Activated CD8-positive, alpha-beta T cell treated with anti-CD3 and anti-CD28 coated beads, Interleukin-2, amount 10 ng/mL, durations not matched to agents 7 days and 5 days (primary cell): ENCODE measurements around the gene TGM2. TPM values are rescaled to one million over a fixed set of nuclear protein-coding genes. Genes with fewer than 3 reads are reported as not detected.

ENCODE experiments used
- ATAC-seq: fragments of 150-1000 bp; cut with Tn5 transposase; one replicate; pipeline ENCODE4 v1.10.0; 2021; ENCODE audit warnings: moderate library complexity
- CTCF ChIA-PET: fragments of 350-600 bp; sonication (Branson Sonifier 250); formaldehyde crosslinking; loops from one replicate; lab custom pipeline; 2021; ENCODE audit warnings: antibody characterized with exemption; lab: Charles Lee
- POLR2A ChIA-PET: fragments of 350-600 bp; sonication (Branson Sonifier 250); formaldehyde crosslinking; loops from one replicate; lab custom pipeline; 2021; ENCODE audit warnings: antibody characterized with exemption; lab: Charles Lee
- DNase-seq: peaks from one replicate; pipeline ENCODE4 v3.0.0-alpha.2; 2020
- H3K27ac Mint-ChIP-seq: one replicate; pipeline ENCODE4 v1.8.0; 2021; ENCODE audit warnings: mild to moderate bottlenecking, mixed read lengths
- H3K27me3 Mint-ChIP-seq: one replicate; pipeline ENCODE4 v1.8.0; 2021; ENCODE audit warnings: low read depth, mixed read lengths
- H3K36me3 Mint-ChIP-seq: one replicate; pipeline ENCODE4 v1.8.0; 2021; ENCODE audit warnings: low read depth, mixed read lengths
- H3K4me1 Mint-ChIP-seq: one replicate; pipeline ENCODE4 v1.8.0; 2021; ENCODE audit warnings: low read depth, mixed read lengths
- H3K4me3 Mint-ChIP-seq: one replicate; pipeline ENCODE4 v1.8.0; 2021; ENCODE audit warnings: mild to moderate bottlenecking, mixed read lengths
- H3K9me3 Mint-ChIP-seq: one replicate; pipeline ENCODE4 v1.8.0; 2022; ENCODE audit warnings: mixed read lengths; ENCODE audit not compliant: insufficient read depth
- total RNA-seq, 2 experiments: library from RNA; stranded (reverse); gene quantifications; one replicate each; pipeline ENCODE4 v1.2.3, GENCODE V29; 2021

The TGM2 gene
- under 1 TPM; 0.31 to 0.34 TPM for total RNA-seq

DNA sequence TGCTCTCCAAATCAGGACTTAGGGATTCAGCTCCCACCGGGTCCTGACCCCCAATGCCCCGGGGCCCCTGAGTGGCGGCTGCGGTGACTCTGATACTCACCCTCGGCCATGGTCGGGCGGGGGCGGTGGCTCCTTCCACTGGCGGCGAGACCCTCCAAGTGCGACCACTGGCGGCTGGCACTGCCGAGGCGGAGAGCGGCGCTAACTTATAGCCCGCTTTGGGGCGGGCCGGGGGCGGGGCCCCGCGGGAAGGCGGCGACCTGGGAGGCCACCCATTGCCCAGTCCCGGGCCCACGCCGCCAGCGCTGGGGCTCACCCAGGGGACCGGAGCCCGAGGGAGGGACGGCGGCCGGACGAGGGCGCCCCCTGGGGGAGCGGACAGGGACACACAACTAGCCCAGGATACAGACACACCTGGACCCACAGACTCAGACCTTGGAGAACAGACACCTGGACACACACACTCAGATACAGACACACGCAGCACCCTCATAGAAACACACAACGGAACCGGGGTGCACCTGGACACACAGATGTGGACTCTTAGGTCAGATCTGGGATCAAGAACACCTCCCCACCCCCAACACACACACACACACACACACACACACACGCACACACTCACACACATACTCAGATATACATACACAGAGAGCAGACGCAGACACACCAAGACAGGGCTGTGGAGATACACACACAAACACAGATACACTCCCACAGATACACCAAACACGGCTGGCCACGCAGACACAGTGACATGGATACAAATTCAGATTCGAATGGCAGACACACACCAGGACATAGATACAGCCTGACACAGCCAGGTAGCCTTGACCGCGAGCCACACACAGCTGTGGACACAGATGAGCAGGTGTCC, at the start of gene TGM2:
TGM2 (minus strand) TSS at position 182 of the 877 bp plus-strand sequence; CDS start at position 110, 72 bp downstream.
- DNase-seq, result peak; percentile 50
- Mint-ChIP-seq H3K27me3 (peaks cover 13% of the 10 kb centered on the region), H3K36me3 (no peaks in the 10 kb centered on the region), H3K4me3 (no peak within 1 kb of the TSS), H3K9me3 (no peaks in the 10 kb centered on the region), H3K27ac (no peak within 1 kb of the TSS), H3K4me1 (peaks cover 38% of the 10 kb centered on the region)
- POLR2A ChIA-PET, result no interaction called here
- ATAC-seq, result peak; percentile 83
- CTCF ChIA-PET, result interaction anchor here (0.6 to 3.8 kb wide), 6 partner anchors 58 to 108 kb away, joined by 3 to 17 read pairs (median 8); no protein-coding TSS in a partner anchor

- no peak for ATAC-seq
- H3K4me3 Mint-ChIP-seq, result no peak overlapping the region
These were observed 49.5 kb upstream of the TGM2 start for GRCh38 chr20:38214256-38215193.

GRCh38 chr20:38213607-38213940, 48.5 kb upstream of the TGM2 start:
- CTCF ChIA-PET, result interaction anchor here (2.8 kb wide), 1 partner anchor 7 kb away, joined by 12 read pairs; no protein-coding TSS in a partner anchor
- H3K4me3 Mint-ChIP-seq, result no peak overlapping the region
- H3K4me1 Mint-ChIP-seq, result no peaks in the 10 kb centered on the region
- H3K27ac Mint-ChIP-seq, result no peak overlapping the region
- ATAC-seq (no peak), DNase-seq (no peak)
- peaks cover 1% of the 10 kb centered on the region for H3K27me3 Mint-ChIP-seq
- POLR2A ChIA-PET, result no interaction called here
- no peaks in the 10 kb centered on the region for H3K9me3 Mint-ChIP-seq
- no peaks in the 10 kb centered on the region for H3K36me3 Mint-ChIP-seq

More at GRCh38 chr20:38214256-38215193, 49.5 kb upstream of the TGM2 start:
- Mint-ChIP-seq H3K4me1 (no peaks in the 10 kb centered on the region), H3K27me3 (no peaks in the 10 kb centered on the region), H3K36me3 (no peaks in the 10 kb centered on the region), H3K27ac (no peak overlapping the region), H3K9me3 (no peaks in the 10 kb centered on the region)
- ChIA-PET CTCF (interaction anchor here (1.0 to 1.1 kb wide), 2 partner anchors 10 to 157 kb away, joined by 3 to 4 read pairs; no protein-coding TSS in a partner anchor), POLR2A (no interaction called here)
- DNase-seq, result no peak

DNA sequence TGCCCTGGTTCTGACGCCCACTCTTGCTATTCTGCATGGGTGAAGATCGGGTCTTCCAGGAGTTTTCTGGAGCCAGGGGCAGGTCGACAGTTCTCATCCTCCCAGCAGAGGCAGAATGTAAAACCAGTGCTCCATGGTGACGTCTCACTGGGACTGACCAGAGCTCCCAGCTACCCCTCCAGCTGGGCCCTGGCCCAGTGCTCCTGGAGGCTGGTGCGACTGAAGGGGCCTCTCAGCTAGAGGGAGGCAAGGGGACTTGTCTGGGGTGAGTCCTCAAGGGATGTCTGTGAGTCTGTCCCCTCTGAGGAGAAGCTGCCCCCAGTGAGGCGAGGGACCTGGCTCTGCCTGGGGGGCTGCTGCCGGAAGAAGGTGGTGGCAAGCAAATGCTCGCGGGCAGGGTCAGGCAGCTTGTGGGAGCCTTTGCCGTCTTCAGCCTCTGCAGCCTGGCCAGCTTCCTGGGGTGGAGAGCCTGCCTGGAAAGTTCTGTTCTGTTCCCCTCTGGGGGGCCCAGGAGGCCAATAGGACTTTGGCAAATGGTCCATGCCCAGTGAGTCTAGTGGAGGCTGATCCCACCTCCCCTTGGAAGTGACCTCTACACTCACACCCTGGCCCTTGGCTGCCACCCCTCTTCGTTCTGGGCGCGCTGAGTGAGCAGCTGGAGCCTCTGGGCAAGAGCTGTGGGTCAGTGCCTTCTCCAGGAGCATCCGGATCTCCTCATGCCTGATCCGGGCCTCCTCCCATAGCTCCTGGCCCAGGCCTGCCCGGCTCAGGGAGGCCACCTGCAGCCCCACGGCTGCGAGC, 47.9 kb upstream of the TGM2 start:
- ChIA-PET CTCF (interaction anchor here (2.8 kb wide), 1 partner anchor 8 kb away, joined by 12 read pairs; no protein-coding TSS in a partner anchor), POLR2A (no interaction called here)
- no peak overlapping the region for H3K27ac Mint-ChIP-seq
- H3K9me3 Mint-ChIP-seq, result no peaks in the 10 kb centered on the region
- peaks cover 5% of the 10 kb centered on the region for H3K27me3 Mint-ChIP-seq
- no peak for DNase-seq
- H3K4me3 Mint-ChIP-seq, result no peak overlapping the region
- no peak for ATAC-seq
- no peaks in the 10 kb centered on the region for H3K4me1 Mint-ChIP-seq
- no peaks in the 10 kb centered on the region for H3K36me3 Mint-ChIP-seq

DNA sequence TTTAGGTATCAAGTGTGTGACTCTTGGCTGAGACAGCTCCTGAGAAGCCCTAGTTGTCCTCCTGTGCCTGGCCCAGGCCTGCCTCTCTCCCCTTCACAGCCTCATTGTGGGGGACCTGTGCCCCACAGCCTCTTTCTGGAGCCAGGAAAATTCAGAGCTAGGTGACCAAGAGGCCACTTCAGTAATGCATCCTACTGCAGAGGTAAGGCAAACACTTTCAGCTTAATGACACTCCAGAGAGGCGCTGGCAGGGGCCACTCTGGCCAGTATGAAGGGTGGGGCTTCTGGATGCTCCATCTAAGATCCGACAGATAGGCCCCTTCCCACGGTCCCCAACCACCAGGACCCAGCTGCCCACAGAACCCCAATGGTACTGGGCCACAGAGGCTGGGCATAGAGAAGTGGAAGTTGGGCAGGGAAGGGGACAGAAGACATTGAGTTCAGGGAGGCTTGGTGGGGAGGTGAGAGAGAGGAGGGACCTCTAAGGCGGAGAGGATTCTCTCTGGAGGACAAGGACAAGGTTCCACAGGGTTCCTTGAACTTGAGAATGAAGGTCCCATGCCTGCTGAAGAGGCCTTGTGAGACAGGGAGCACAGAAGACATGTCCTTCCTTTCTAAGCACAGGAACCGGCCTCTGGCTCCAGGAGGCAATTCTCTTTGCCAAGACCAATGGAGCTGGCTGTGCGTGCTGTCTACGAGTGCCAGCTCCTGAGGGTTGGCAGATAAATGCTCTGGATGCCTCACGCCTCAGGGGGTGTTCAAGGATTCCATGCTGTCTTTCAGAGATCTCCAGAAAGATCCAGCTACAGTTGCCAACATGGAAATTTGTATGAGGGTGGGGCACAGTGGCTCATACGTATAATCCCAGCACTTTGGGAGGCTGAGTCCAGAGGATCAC, 46.4 kb upstream of the TGM2 start:
- Mint-ChIP-seq H3K27me3 (peaks cover 11% of the 10 kb centered on the region), H3K4me1 (no peaks in the 10 kb centered on the region), H3K27ac (no peak overlapping the region), H3K9me3 (no peaks in the 10 kb centered on the region), H3K36me3 (no peaks in the 10 kb centered on the region), H3K4me3 (no peak overlapping the region)
- ChIA-PET POLR2A (no interaction called here), CTCF (interaction anchor here (1.5 to 2.8 kb wide), 2 partner anchors 10 kb away, joined by 4 to 12 read pairs; no protein-coding TSS in a partner anchor)
- no peak for ATAC-seq
- no peak for DNase-seq

- DNase-seq (no peak), ATAC-seq (no peak)
- Mint-ChIP-seq H3K9me3 (no peaks in the 10 kb centered on the region), H3K27ac (no peak overlapping the region), H3K4me1 (no peaks in the 10 kb centered on the region), H3K36me3 (no peaks in the 10 kb centered on the region), H3K4me3 (no peak overlapping the region), H3K27me3 (peaks cover 11% of the 10 kb centered on the region)
- ChIA-PET CTCF (interaction anchor here (0.9 to 1.5 kb wide), 2 partner anchors 11 to 58 kb away, joined by 3 to 4 read pairs; no protein-coding TSS in a partner anchor), POLR2A (no interaction called here)
These were observed 45.7 kb upstream of the TGM2 start for GRCh38 chr20:38210741-38211140.

- ATAC-seq, result no peak
- CTCF ChIA-PET, result interaction anchor here (0.9 to 1.5 kb wide), 3 partner anchors 12 to 57 kb away, joined by 3 to 4 read pairs (median 3); no protein-coding TSS in a partner anchor
- no peak for DNase-seq
- Mint-ChIP-seq H3K36me3 (no peaks in the 10 kb centered on the region), H3K4me3 (no peak overlapping the region), H3K27ac (no peak overlapping the region), H3K4me1 (no peaks in the 10 kb centered on the region), H3K9me3 (no peaks in the 10 kb centered on the region), H3K27me3 (peaks cover 14% of the 10 kb centered on the region)
- POLR2A ChIA-PET, result no interaction called here
These were observed 44.8 kb upstream of the TGM2 start for GRCh38 chr20:38209736-38210405.

- CTCF ChIA-PET, result interaction anchor here (4.1 kb wide), 1 partner anchor 12 kb away, joined by 20 read pairs; no protein-coding TSS in a partner anchor
- H3K4me1 Mint-ChIP-seq, result no peaks in the 10 kb centered on the region
- no peak for DNase-seq
- ATAC-seq, result no peak
- POLR2A ChIA-PET, result no interaction called here
- no peak overlapping the region for H3K4me3 Mint-ChIP-seq
- peaks cover 17% of the 10 kb centered on the region for H3K27me3 Mint-ChIP-seq
- no peaks in the 10 kb centered on the region for H3K9me3 Mint-ChIP-seq
- no peak overlapping the region for H3K27ac Mint-ChIP-seq
- no peaks in the 10 kb centered on the region for H3K36me3 Mint-ChIP-seq
These were observed 44.1 kb upstream of the TGM2 start for GRCh38 chr20:38209054-38209675.

DNA sequence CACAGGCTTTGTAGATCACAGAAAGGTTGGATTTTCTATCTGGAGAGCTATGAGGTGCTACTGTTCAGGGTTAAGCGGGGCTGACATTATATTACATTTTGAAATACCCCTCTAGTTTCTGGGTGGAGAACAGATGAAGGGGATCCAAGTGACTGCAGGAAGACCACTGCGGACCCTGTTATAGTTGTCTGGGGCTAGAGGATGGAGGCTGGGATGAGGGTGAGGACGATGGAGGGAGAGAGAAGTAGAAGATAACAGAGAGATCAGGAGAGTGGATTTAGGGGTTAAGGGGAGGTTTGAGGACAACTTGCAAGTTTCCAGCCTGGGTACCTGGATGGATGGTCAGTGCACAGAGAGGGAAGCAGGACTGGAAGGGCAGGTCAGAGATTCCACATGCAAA, 43.5 kb upstream of the TGM2 start:
- H3K36me3 Mint-ChIP-seq, result no peaks in the 10 kb centered on the region
- no peaks in the 10 kb centered on the region for H3K9me3 Mint-ChIP-seq
- ChIA-PET POLR2A (no interaction called here), CTCF (interaction anchor here (1.5 to 4.1 kb wide), 2 partner anchors 13 to 135 kb away, joined by 4 to 20 read pairs; no protein-coding TSS in a partner anchor)
- ATAC-seq (no peak), DNase-seq (no peak)
- H3K4me1 Mint-ChIP-seq, result no peaks in the 10 kb centered on the region
- H3K27me3 Mint-ChIP-seq, result peaks cover 21% of the 10 kb centered on the region
- H3K4me3 Mint-ChIP-seq, result no peak overlapping the region
- no peak overlapping the region for H3K27ac Mint-ChIP-seq
